Panc1 (cell line): ENCODE measurements around the gene SURF4.

Experiments
- CTCF ChIP-seq: fragments of 450-650 bp; IDR thresholded peaks from 2 replicates; pipeline ENCODE4 v1.5.1; 2017; ENCODE audit warnings: mild to moderate bottlenecking
- POLR2AphosphoS5 ChIP-seq: IDR thresholded peaks from 2 replicates; pipeline ENCODE4 v1.6.1; 2012; ENCODE audit warnings: mild to moderate bottlenecking, low read depth, low read length, moderate library complexity
- REST ChIP-seq, 2 experiments: IDR thresholded peaks; 2 replicates each; pipeline ENCODE4 v1.6.1; 2011 to 2012; ENCODE audit warnings: low read depth in 2 of 2, control low read depth in 1 of 2, low read length in 1 of 2, mild to moderate bottlenecking in 1 of 2, moderate library complexity in 1 of 2; ENCODE audit not compliant: insufficient read depth in 1 of 2
- TCF7L2 ChIP-seq: IDR thresholded peaks from 2 replicates; pipeline ENCODE4 v1.6.1; 2011; ENCODE audit warnings: mild to moderate bottlenecking, low read depth, low read length, inconsistent platforms

- no peak for TF ChIP-seq CTCF
- TF ChIP-seq TCF7L2, result no peak
- TF ChIP-seq REST (IDR thresholded peaks at IDR 0.05; ENCODE audit: insufficient read depth in 1 of 2, low read depth in 2 of 2, low read length in 1 of 2), result no peak
- TF ChIP-seq POLR2AphosphoS5, result no peak
These were observed 44.0 kb downstream of the SURF4 start for GRCh38 chr9:133331641-133332380.
